CD4-positive, alpha-beta memory T cell (primary cell): ENCODE measurements around the gene ANO1. TPM values are rescaled to one million over a fixed set of nuclear protein-coding genes. Genes with fewer than 3 reads are reported as not detected.

ENCODE experiments used
- CTCF ChIA-PET: fragments of 350-600 bp; sonication (Branson Sonifier 250); formaldehyde crosslinking; loops from one replicate; lab custom pipeline; 2021; ENCODE audit warnings: inconsistent platforms; ENCODE audit not compliant: partially characterized antibody; lab: Charles Lee
- POLR2A ChIA-PET: fragments of 350-600 bp; sonication (Branson Sonifier 250); formaldehyde crosslinking; loops from one replicate; lab custom pipeline; 2021; ENCODE audit not compliant: partially characterized antibody; lab: Charles Lee
- DNase-seq, 5 donors: peaks; one replicate each; pipeline versions ENCODE4 v3.0.0 to v3.0.0-alpha.2; 2020 to 2022; ENCODE audit warnings: mixed read lengths in 1 of 5
- H3K27ac ChIP-seq: one replicate; pipeline ENCODE4 v1.7.0; 2013; ENCODE audit warnings: low read depth, low read length
- H3K27me3 ChIP-seq: 2 replicates; pipeline ENCODE4 v1.7.0; 2013; ENCODE audit warnings: mild to moderate bottlenecking, low read length, moderate library complexity; ENCODE audit not compliant: insufficient read depth
- H3K36me3 ChIP-seq: 2 replicates; pipeline ENCODE4 v1.7.0; 2013; ENCODE audit warnings: mild to moderate bottlenecking, low read length, moderate library complexity; ENCODE audit not compliant: insufficient read depth
- H3K4me1 ChIP-seq: 2 replicates; pipeline ENCODE4 v1.7.0; 2013; ENCODE audit warnings: mild to moderate bottlenecking, low read length, moderate library complexity; ENCODE audit not compliant: insufficient read depth
- H3K4me3 ChIP-seq, 2 donors: one replicate each; pipeline ENCODE4 v1.7.0; 2013; ENCODE audit warnings: low read length in 2 of 2, mild to moderate bottlenecking in 1 of 2
- H3K9me3 ChIP-seq, 2 donors: one replicate each; pipeline ENCODE4 v1.7.0; 2013; ENCODE audit warnings: low read length in 2 of 2, control low read depth in 1 of 2; ENCODE audit not compliant: control insufficient read depth in 1 of 2
- H3K27ac Mint-ChIP-seq, 7 donors: one replicate each; pipeline ENCODE4 v1.8.0; 2020 to 2021; ENCODE audit warnings: mixed read lengths in 7 of 7, mild to moderate bottlenecking in 6 of 7, inconsistent platforms in 3 of 7, moderate library complexity in 3 of 7
- H3K27me3 Mint-ChIP-seq, 2 donors: one replicate each; pipeline ENCODE4 v1.8.0; 2020 to 2021; ENCODE audit warnings: mixed read lengths in 2 of 2
- H3K36me3 Mint-ChIP-seq, 2 donors: one replicate each; pipeline ENCODE4 v1.8.0; 2020 to 2021; ENCODE audit warnings: mixed read lengths in 2 of 2, inconsistent platforms in 1 of 2, mild to moderate bottlenecking in 1 of 2
- H3K4me1 Mint-ChIP-seq, 4 donors: one replicate each; pipeline ENCODE4 v1.8.0; 2020 to 2021; ENCODE audit warnings: mixed read lengths in 4 of 4, mild to moderate bottlenecking in 1 of 4
- H3K4me3 Mint-ChIP-seq, 8 donors: one replicate each; pipeline ENCODE4 v1.8.0; 2020 to 2021; ENCODE audit warnings: mixed read lengths in 8 of 8, mild to moderate bottlenecking in 7 of 8, moderate library complexity in 6 of 8, inconsistent platforms in 3 of 8
- H3K9me3 Mint-ChIP-seq, 8 donors: one replicate each; pipeline ENCODE4 v1.8.0; 2020 to 2021; ENCODE audit warnings: mixed read lengths in 8 of 8, mild to moderate bottlenecking in 5 of 8, inconsistent platforms in 3 of 8, moderate library complexity in 1 of 8
- intact Hi-C: fragments of 100-400 bp; cut with micrococcal nuclease; formaldehyde crosslinking; loops from one replicate; pipeline ENCODE4 v1.15.1; 2023
- polyA plus RNA-seq, 2 donors: library from polyadenylated mRNA; unstranded; fragments of 300-500 nt; fragmentation: Illumina TruSeq; gene quantifications; one replicate each; pipeline ENCODE4 v1.2.3, GENCODE V29; 2021
- total RNA-seq, 2 experiments: library from RNA; stranded (reverse); gene quantifications; one replicate each; pipeline ENCODE4 v1.2.3, GENCODE V29; 2021

ANO1 gene
- total and polyA plus RNA-seq, 4 experiments from 2014 or later: not detected

- Mint-ChIP-seq H3K27me3 (peaks cover 2 to 4% of the 10 kb centered on the region in 2 donors), H3K9me3 (peaks cover 0 to 1% (median 0%) of the 10 kb centered on the region in 8 donors), H3K4me3 (no peak overlapping the region), H3K4me1 (no peaks in the 10 kb centered on the region), H3K27ac (no peak overlapping the region), H3K36me3 (no peaks in the 10 kb centered on the region)
- no peak overlapping the region for H3K27ac ChIP-seq
- POLR2A ChIA-PET: no interaction called here
- H3K36me3 ChIP-seq: no peaks in the 10 kb centered on the region
- no peak for DNase-seq
- no peaks in the 10 kb centered on the region for H3K9me3 ChIP-seq
- no peak overlapping the region for H3K4me3 ChIP-seq
- H3K27me3 ChIP-seq: no peaks in the 10 kb centered on the region
- intact Hi-C loops: no loop called here
- CTCF ChIA-PET: no interaction called here
- H3K4me1 ChIP-seq: no peaks in the 10 kb centered on the region
These were observed 11.5 kb downstream of the ANO1 start for GRCh38 chr11:70089631-70090030.

GRCh38 chr11:70090961-70091381 lies 12.9 kb downstream of the ANO1 start:
- Histone ChIP-seq H3K4me1 (no peaks in the 10 kb centered on the region), H3K36me3 (no peaks in the 10 kb centered on the region), H3K9me3 (no peaks in the 10 kb centered on the region), H3K4me3 (no peak overlapping the region), H3K27me3 (no peaks in the 10 kb centered on the region), H3K27ac (no peak overlapping the region)
- peaks cover 0 to 1% (median 0%) of the 10 kb centered on the region in 8 donors for H3K9me3 Mint-ChIP-seq
- no peak for DNase-seq
- ChIA-PET POLR2A (no interaction called here), CTCF (no interaction called here)
- H3K27ac Mint-ChIP-seq: no peak overlapping the region
- no peaks in the 10 kb centered on the region for H3K4me1 Mint-ChIP-seq
- no peak overlapping the region for H3K4me3 Mint-ChIP-seq
- H3K36me3 Mint-ChIP-seq: no peaks in the 10 kb centered on the region
- H3K27me3 Mint-ChIP-seq: peaks cover 2 to 4% of the 10 kb centered on the region in 2 donors
- intact Hi-C loops: no loop called here

DNA sequence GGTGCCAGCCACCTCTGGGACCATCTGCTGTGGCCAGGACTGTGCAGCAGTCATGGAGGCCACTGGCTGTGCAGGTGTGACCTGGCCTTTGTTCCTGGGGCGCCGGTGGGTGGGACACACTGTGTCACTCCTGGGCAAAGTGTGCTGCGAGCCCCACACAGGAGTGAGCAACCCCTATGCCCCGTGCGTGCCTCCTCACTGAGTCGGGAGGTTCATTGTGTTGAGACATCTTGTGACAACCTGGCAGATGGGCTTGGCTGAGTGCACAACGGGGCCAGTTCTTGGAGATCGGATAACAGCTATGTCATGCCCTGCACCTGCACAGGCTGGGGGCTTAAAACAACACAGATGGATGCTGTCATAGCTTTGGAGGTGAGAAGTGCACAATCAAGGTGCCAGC lies 13.5 kb downstream of the ANO1 start:
- intact Hi-C loops: no loop called here
- H3K27ac ChIP-seq: no peak overlapping the region
- ChIA-PET POLR2A (no interaction called here), CTCF (no interaction called here)
- H3K27ac Mint-ChIP-seq: no peak overlapping the region
- no peaks in the 10 kb centered on the region for H3K27me3 ChIP-seq
- no peaks in the 10 kb centered on the region for H3K36me3 Mint-ChIP-seq
- no peak overlapping the region for H3K4me3 Mint-ChIP-seq
- H3K9me3 ChIP-seq: no peaks in the 10 kb centered on the region
- peaks cover 2 to 4% of the 10 kb centered on the region in 2 donors for H3K27me3 Mint-ChIP-seq
- no peaks in the 10 kb centered on the region for H3K4me1 ChIP-seq
- peaks cover 0 to 1% (median 0%) of the 10 kb centered on the region in 8 donors for H3K9me3 Mint-ChIP-seq
- no peak for DNase-seq
- H3K4me1 Mint-ChIP-seq: no peaks in the 10 kb centered on the region
- H3K36me3 ChIP-seq: no peaks in the 10 kb centered on the region
- no peak overlapping the region for H3K4me3 ChIP-seq

DNA sequence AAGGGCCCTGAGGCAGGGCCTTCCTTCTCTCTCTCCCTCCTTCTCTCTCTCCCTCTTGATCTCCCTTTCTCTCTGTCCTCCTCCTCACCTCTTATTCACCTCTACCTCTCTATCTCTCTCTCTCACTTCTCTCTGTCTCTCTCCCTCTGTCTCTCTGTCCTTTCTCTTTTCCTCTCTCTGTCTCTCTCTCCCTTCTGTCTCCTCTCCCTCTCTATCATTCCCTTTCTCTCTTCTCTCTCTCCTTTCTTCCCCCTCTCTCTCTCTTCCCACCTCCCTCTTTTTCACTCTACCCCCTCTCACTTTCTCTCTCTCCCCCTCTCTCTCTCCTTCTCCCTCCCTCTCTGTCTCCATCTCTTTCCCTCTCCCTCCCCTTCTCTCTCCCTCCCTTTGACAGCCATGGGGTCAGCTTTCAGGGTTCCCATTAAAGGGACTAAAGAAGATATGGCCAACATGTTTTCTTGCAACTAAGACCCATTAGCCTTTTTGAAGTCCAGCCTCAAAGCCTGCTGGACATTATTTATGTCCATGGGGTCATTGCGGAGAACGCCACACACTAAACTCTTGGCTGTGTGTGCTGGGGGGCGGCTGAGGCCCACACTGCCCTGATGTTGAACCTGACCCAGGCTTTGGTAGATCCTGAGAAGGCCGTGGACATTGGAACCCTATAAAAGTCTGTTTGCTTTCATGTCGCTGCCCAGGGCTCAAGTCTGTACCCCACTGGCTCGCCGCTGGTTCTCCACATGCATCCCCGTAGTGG lies 15.0 kb downstream of the ANO1 start:
- CTCF ChIA-PET: no interaction called here
- no peaks in the 10 kb centered on the region for H3K27me3 ChIP-seq
- no peaks in the 10 kb centered on the region for H3K4me1 ChIP-seq
- H3K4me3 Mint-ChIP-seq: no peak overlapping the region
- H3K27ac Mint-ChIP-seq: no peak overlapping the region
- POLR2A ChIA-PET: no interaction called here
- no peaks in the 10 kb centered on the region for H3K4me1 Mint-ChIP-seq
- intact Hi-C loops: no loop called here
- H3K27ac ChIP-seq: no peak overlapping the region
- peaks cover 0 to 1% (median 0%) of the 10 kb centered on the region in 8 donors for H3K9me3 Mint-ChIP-seq
- no peaks in the 10 kb centered on the region for H3K9me3 ChIP-seq
- H3K4me3 ChIP-seq: no peak overlapping the region
- H3K36me3 ChIP-seq: no peaks in the 10 kb centered on the region
- H3K27me3 Mint-ChIP-seq: peaks cover 2 to 4% of the 10 kb centered on the region in 2 donors
- H3K36me3 Mint-ChIP-seq: no peaks in the 10 kb centered on the region
- no peak for DNase-seq

DNA sequence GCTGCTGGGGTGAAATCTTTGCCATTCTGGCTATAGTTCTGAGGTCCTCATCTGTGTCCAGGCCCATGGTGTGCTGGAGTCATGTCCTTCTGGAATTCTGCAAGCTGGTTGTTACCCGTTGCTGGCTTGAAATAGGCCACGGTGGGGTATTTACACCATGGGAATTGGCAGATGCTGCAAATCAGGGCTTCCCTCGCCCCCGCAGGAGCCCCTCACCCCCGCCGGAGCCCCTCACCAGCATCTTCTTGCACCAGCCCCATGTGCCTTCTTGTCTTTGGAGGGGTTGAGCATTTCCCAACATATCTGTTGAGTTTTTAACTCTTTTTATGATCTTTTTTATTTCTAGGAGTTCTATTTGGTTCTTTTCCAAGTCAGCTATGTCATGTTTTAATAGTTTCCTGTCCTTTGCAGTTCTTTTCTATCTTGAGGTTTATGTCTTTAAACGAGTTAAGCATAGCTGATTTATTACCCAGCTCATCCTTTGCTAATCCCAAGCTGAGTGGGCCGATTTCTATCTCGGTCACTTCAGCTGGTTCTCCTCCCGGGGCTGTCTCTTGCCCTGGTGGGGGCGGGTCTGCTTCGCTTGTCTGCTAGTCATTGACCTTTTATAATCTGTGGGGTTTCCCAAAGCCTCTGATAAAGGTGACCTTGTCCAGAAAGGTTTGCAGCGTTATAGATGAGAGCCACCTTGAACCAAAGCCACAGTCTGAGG lies 17.6 kb downstream of the ANO1 start:
- no peak overlapping the region for H3K27ac Mint-ChIP-seq
- H3K27ac ChIP-seq: no peak overlapping the region
- DNase-seq: no peak
- ChIA-PET CTCF (no interaction called here), POLR2A (no interaction called here)
- intact Hi-C loops: no loop called here
- no peaks in the 10 kb centered on the region for H3K9me3 ChIP-seq
- H3K4me3 Mint-ChIP-seq: no peak overlapping the region
- no peaks in the 10 kb centered on the region for H3K4me1 Mint-ChIP-seq
- H3K4me3 ChIP-seq: no peak overlapping the region
- H3K36me3 Mint-ChIP-seq: no peaks in the 10 kb centered on the region
- H3K4me1 ChIP-seq: no peaks in the 10 kb centered on the region
- H3K36me3 ChIP-seq: no peaks in the 10 kb centered on the region
- H3K27me3 ChIP-seq: no peaks in the 10 kb centered on the region
- peaks cover 3 to 4% of the 10 kb centered on the region in 2 donors for H3K27me3 Mint-ChIP-seq
- peaks cover 0 to 1% (median 0%) of the 10 kb centered on the region in 8 donors for H3K9me3 Mint-ChIP-seq

GRCh38 chr11:70097783-70098563 lies 19.9 kb downstream of the ANO1 start:
- CTCF ChIA-PET: no interaction called here
- H3K4me1 Mint-ChIP-seq: no peaks in the 10 kb centered on the region
- H3K36me3 Mint-ChIP-seq: no peaks in the 10 kb centered on the region
- peaks cover 2 to 4% of the 10 kb centered on the region in 2 donors for H3K27me3 Mint-ChIP-seq
- H3K9me3 Mint-ChIP-seq: peaks cover 0 to 1% (median 0%) of the 10 kb centered on the region in 8 donors
- H3K27ac Mint-ChIP-seq: no peak overlapping the region
- Histone ChIP-seq H3K36me3 (no peaks in the 10 kb centered on the region), H3K27me3 (no peaks in the 10 kb centered on the region), H3K4me3 (no peak overlapping the region), H3K27ac (no peak overlapping the region), H3K4me1 (no peaks in the 10 kb centered on the region), H3K9me3 (no peaks in the 10 kb centered on the region)
- H3K4me3 Mint-ChIP-seq: no peak overlapping the region
- intact Hi-C loops: no loop called here
- POLR2A ChIA-PET: no interaction called here
- DNase-seq: no peak

- H3K36me3 Mint-ChIP-seq: no peaks in the 10 kb centered on the region
- H3K4me3 Mint-ChIP-seq: no peak overlapping the region
- Histone ChIP-seq H3K4me3 (no peak overlapping the region), H3K4me1 (no peaks in the 10 kb centered on the region), H3K27ac (no peak overlapping the region), H3K27me3 (no peaks in the 10 kb centered on the region), H3K9me3 (no peaks in the 10 kb centered on the region), H3K36me3 (no peaks in the 10 kb centered on the region)
- no peaks in the 10 kb centered on the region for H3K4me1 Mint-ChIP-seq
- intact Hi-C loops: no loop called here
- peaks cover 3 to 4% of the 10 kb centered on the region in 2 donors for H3K27me3 Mint-ChIP-seq
- no peak for DNase-seq
- peaks cover 0 to 1% (median 0%) of the 10 kb centered on the region in 8 donors for H3K9me3 Mint-ChIP-seq
- POLR2A ChIA-PET: no interaction called here
- no peak overlapping the region for H3K27ac Mint-ChIP-seq
- CTCF ChIA-PET: no interaction called here
These were observed 20.8 kb downstream of the ANO1 start for GRCh38 chr11:70098936-70099335.
